Activated naive CD4-positive, alpha-beta T cell treated with Interleukin-2 at 50 U/mL for 16 hours (primary cell): ENCODE data around the gene STX7.

Experiments used
- DNase-seq: peaks from one replicate; pipeline ENCODE4 v3.0.0-alpha.2; 2020

Gene STX7

DNA sequence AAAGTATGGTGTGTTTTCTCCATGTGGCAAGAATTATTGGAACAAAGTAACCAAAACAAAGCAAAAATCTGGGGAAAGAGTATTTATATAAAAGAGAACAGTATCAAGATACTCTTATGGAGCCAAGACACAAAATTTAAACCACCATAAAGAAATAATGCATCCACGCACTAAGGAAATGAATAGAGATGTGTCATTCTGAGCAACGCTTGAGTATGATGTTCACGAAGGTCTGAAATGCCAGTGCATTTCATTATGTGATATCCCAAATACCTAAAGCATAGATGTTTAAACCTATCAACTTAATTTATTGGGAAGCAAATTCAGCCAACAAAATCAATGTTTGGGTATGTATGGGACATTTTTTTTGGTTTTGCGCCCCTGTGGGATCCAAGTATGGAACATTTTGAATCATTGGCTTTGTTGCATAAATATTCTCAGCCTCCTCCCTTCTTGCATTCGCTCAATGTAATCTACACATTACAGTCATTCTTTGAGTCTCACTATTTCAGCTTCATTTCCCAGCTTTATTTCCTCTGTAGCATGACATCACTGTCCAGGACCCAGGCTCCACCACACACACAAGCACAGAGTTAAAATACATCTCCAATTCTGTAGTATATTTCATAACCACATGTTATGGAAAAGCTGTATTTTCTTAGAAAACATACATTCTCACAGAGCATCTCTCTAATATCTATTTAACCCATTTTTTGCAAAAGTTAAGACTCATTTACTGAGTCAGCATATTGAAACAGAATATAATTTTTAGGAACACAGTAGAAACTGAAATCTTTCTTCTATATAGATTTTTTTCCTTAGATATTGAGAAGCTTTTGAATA is 100.0 kb downstream of the STX7 start:
- no peak for DNase-seq

DNA sequence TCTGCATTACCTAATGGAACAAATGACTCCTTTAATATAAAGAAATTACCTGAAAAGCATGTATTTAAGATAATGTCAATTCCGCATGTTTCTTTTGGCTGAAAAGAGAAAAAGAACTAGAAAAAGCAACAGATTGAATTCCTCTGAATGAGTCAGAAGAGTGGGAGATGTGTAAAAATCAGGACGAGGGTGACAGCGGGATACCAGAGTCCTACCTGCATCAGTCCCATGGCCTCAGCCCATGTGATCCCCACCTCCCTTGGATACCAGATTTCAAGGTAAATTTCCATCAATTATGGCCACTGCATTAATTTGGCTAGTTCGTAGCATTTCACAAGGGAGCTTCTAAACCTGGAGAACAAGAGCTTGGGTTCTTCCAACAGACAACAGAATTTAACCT is 101.6 kb downstream of the STX7 start:
- DNase-seq, result no peak

DNA sequence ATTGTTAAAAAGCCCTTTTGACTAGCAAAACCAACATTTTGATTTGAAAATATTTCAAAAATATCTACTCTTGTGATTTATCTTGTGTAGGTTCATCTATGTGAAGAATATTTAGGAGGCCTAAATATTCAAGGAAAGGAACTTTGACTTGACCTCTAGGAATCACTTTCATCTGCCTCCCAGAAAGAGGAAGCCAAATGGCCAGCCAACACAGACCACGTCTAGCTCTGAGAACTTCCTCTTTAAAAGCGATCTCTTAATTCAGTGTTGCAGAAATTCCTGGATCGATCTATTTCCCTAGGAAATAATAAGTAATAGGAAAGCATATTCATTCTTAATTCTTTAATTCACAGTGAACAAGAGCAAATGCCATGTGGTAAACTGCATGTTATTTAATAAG is 102.1 kb downstream of the STX7 start:
- no peak for DNase-seq

DNA sequence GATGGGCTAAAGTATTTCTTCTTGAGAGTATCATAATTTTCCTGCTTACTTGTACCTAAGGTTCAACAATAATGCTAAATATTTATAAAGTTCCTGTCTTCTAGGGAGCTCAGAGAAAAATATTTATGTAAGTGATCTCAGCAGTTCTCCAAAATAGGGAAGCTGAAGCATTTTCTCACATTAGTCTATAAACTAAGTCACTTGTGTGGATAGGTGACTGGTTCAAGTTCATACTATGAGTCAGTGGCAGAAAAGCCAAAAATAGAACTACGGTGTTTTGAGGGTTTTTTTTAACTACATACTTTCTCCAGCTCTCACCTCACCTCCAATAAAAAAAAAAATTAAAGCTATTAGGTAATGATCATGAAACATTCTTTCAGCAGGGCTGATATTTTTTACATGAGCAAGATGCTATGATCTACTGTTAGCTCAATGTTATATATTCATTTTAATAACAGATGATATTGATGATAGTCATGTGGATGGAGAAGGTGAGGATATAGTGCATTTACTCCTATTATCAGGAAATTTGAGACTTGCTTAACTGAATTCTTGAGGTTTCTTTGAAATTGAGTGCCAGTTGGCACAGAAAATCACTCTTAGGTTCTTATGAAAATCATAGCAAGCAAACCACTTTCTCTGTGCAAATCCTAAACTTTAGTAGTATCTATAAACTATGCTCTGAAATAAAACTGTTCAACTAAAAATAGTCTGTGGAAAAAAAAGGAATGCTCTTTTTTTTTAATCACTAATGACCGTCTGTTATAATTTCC is 107.6 kb downstream of the STX7 start:
- no peak for DNase-seq

DNA sequence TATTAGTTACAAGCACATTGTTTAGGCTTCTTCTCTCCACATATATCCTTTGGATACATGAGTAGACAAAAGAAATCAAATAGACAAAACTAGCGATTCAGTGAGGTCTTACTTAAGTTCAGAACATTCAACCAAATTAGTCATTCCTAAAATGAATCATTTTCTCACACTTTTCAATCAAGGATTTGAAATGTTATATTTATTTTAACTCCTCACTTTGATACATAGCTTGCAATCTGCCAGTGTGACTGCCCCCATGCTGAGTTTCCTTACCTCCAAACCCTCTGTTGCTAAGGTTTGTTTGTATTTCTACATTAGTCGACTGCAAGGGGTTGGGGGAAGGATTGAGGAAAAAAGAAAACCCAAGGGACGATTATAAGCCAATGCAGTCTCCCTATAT is 108.2 kb downstream of the STX7 start:
- no peak for DNase-seq

DNA sequence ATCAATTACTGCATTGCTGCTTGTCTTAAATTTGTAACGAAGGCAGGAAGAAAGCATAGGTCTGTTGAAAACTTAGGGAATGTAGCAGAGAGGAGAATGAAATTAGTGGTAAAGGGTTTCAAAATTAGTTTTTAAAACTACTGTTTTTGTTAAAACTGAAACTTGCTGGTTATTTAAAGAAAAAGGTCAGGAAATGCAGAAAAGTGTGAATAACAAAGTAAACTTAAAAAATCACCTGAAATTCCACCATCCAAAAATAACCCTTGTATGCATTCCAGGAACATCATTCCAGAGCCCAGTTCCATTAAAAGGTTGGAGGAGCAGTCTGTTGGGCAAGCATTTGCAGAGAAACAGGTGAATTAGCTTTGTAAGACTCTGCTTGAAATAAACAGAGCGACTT is 108.6 kb downstream of the STX7 start:
- no peak for DNase-seq

DNA sequence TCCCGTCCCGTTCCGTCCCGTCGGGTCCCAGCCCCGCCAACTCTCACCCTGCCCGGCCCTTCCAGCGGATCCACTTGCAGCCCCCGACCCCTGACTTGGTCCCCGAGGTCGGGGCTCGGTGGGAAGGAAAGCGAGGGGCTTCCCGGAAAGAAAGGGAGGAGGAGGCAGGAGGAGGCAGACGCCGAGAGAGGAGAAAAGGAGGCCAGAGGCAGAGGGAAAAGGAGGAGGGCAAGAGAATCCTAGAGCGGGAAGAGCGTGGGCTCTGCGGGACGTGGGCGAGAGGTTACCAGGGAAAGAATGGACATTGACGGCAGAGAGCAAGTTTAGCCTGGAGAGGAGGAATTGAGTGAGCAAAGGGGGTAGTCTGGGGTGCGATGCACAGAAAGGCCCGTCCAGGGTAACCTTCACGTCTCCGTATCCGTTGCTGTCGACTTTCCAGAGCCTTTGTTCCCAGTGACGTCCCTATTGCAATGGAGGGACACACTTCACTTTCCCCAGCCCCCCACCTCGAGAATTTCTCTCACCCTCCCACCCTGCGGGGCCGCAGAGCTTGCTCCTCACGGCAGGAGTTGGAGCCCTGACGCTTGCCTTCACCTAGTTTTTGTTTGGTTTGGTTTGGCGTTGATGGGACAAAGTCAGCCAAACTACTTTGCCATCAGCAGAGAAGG is 111.2 kb downstream of the STX7 start:
- no peak for DNase-seq

DNA sequence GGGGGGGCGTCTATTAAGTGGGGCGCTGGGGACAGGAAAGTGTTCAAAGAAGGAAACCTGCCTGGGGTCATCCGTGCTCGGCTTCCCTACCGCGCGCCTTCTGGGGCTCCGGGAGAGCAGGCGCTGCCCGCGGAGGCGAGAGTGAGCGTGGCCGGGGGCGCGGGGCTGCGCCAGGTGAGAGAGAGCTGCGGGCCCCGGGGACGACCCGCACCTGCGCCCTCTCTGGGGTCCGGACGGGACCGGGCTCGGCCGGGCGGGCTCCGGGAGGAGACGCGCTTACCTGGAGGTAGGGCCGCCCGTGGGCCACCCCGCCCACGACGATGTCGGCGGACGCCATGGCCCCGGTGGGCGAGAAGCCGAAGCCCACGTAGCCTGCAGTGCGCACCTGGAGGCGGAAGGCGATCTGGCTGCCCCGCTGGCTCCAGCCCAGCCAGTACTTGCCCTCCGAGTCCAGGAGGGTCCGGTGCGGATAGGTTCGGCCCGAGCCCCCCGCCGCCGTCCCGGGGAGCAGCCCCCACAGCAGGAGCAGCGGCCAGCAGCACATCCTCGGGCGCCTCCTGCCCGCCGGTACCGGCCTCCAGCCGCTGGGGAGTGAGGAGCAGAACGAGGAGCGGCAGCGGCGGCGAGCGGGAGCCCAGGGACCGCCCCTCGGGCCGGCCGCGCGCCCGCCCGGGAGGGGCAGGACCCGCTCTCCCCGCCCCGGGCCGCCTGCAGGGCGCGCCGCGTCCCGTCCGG is 111.9 kb downstream of the STX7 start, which contains the start of gene MOXD1:
MOXD1 (minus strand) TSS at position 593 of the 735 bp plus-strand sequence; CDS start at position 544, 49 bp downstream.
- DNase-seq, result no peak

DNA sequence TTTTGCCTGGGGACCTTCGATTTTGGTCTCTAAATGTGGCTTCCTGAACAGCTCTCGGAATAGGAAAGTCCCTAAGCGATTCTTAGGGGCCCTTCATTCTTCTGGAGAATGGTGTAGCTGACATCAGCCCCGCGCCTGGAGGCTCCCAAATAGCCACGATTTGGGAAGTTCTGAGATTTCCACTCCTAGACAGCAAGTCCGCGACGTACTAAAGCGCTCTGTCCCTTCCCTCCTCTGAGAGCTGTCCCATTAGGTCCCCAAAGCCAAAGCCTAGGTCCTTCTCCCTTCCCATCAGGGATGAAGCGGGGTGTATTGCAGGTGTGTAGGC is 112.4 kb downstream of the STX7 start:
- DNase-seq, result no peak

DNA sequence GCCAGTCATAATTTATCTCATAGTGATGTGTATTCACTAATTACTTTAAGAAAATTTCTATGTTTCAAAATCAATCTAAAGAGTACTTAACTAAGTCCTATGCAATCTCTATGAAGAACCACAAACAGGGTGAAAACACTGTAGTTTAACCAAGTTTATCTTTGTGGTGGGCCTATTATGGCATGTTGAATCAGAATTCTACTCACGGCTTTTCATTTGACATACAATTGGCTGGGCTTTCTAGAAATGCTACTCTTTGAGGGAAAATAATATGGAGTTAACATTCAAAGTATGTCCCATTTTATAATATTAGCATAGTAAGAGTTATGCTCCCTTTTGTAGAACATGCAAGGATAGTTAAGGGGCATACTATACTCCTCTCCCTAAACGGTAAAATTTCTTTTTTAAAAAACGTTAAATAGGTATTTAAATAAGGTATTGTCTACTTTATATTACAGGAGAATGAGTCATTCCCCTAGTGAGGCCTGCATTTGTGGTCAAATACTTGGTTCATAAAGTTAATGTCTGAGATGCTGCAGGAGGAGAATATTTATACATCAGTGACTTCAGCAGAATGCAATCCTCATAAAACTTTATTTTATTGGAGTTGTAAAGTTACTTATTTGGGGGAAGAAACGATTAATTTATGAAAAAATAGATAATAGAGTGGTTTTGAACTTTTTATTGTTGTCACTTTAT is 113.4 kb downstream of the STX7 start:
- no peak for DNase-seq
